Peyer's patch (tissue), 4 donors: ENCODE measurements around the gene CCNC.

Source experiments
- POLR2A ChIP-seq, 2 donors: fragments of 450-650 bp; IDR thresholded peaks; one replicate each; pipeline ENCODE4 v1.5.1; 2017; ENCODE audit warnings: antibody characterized with exemption in 2 of 2, mild to moderate bottlenecking in 2 of 2, moderate library complexity in 2 of 2
- TF ChIP-seq, protein P1 (sequence below), 6 experiments: fragments of 450-650 bp in 4 of 6; fragments of 200-600 bp in 2 of 6; sonication (generic) in 1 of 6; IDR thresholded peaks; one replicate each; pipeline ENCODE4 v1.5.1; 2017 to 2019; ENCODE audit warnings: antibody characterized with exemption in 6 of 6, mild to moderate bottlenecking in 3 of 6, moderate library complexity in 1 of 6

DNA sequence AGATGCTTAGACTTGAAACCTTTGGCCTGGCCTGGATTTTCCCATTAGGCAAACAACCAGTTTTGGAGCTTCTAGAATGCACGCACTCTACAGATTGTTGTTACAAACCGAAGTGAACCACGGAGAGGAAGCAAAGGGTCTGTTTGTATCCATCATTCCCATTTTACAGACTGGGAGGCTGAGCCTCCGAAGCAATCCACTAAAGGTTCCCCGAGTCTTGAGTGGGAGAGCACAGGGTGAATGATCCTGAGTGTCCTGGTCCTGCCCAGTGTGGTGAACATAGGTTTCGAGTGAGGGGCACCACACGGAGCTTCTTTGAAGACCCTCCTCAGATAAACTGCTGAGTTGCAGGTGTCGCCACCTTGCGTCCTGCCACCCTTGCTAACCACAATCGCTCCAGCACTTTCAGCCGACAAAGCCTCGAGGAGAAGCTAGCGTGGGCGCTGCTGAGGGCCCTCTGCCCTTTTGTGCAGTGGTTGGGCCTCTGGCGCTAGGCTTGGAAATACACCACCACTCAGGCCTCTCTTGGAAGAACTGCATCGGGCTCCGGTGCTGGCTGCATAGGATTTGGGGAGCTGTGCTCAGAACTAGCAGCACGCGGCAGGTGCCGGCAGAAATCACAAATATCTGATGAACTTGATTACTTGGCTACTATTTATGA, 36.7 kb upstream of the CCNC start:
- TF ChIP-seq, protein P1, sequence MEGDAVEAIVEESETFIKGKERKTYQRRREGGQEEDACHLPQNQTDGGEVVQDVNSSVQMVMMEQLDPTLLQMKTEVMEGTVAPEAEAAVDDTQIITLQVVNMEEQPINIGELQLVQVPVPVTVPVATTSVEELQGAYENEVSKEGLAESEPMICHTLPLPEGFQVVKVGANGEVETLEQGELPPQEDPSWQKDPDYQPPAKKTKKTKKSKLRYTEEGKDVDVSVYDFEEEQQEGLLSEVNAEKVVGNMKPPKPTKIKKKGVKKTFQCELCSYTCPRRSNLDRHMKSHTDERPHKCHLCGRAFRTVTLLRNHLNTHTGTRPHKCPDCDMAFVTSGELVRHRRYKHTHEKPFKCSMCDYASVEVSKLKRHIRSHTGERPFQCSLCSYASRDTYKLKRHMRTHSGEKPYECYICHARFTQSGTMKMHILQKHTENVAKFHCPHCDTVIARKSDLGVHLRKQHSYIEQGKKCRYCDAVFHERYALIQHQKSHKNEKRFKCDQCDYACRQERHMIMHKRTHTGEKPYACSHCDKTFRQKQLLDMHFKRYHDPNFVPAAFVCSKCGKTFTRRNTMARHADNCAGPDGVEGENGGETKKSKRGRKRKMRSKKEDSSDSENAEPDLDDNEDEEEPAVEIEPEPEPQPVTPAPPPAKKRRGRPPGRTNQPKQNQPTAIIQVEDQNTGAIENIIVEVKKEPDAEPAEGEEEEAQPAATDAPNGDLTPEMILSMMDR (IDR thresholded peaks at IDR 0.05), result no peak
- TF ChIP-seq POLR2A (IDR thresholded peaks at IDR 0.05), result no peak
